H9 (cell line): ENCODE measurements around the gene WDPCP. TPM values are rescaled to one million over a fixed set of nuclear protein-coding genes. Genes with fewer than 3 reads are reported as not detected.

Experiments
- DNase-seq: peaks from one replicate; pipeline ENCODE4 v3.0.0-alpha.2; 2017
- H2AFZ ChIP-seq: one replicate; pipeline ENCODE4 v1.6.1; 2013; ENCODE audit warnings: mild to moderate bottlenecking, low read length, control low read depth, moderate library complexity
- H2AK5ac ChIP-seq: 2 replicates; pipeline ENCODE4 v1.6.1; 2013; ENCODE audit warnings: low read length, control low read depth, mixed read lengths; ENCODE audit not compliant: insufficient read length
- H2BK120ac ChIP-seq: one replicate; pipeline ENCODE4 v1.6.1; 2013; ENCODE audit warnings: low read depth, mild to moderate bottlenecking, low read length, control low read depth, inconsistent platforms; ENCODE audit not compliant: poor library complexity, severe bottlenecking
- H2BK12ac ChIP-seq: 2 replicates; pipeline ENCODE4 v1.6.1; 2013; ENCODE audit warnings: low read length, control low read depth, mixed read lengths, low read depth; ENCODE audit not compliant: insufficient read length
- H2BK15ac ChIP-seq: 2 replicates; pipeline ENCODE4 v1.6.1; 2013; ENCODE audit warnings: low read depth, low read length, control low read depth
- H2BK20ac ChIP-seq: one replicate; pipeline ENCODE4 v1.6.1; 2013; ENCODE audit warnings: low read depth, mild to moderate bottlenecking, low read length, control low read depth, inconsistent platforms; ENCODE audit not compliant: poor library complexity, severe bottlenecking
- H2BK5ac ChIP-seq: 2 replicates; pipeline ENCODE4 v1.6.1; 2013; ENCODE audit warnings: low read length, control low read depth, mixed read lengths; ENCODE audit not compliant: insufficient read length
- H3K14ac ChIP-seq: 2 replicates; pipeline ENCODE4 v1.6.1; 2013; ENCODE audit warnings: low read length, control low read depth; ENCODE audit not compliant: insufficient read depth
- H3K18ac ChIP-seq: 2 replicates; pipeline ENCODE4 v1.6.1; 2013; ENCODE audit warnings: low read depth, mild to moderate bottlenecking, mixed read lengths, low read length, control low read depth; ENCODE audit not compliant: insufficient read length
- H3K23ac ChIP-seq: 2 replicates; pipeline ENCODE4 v1.6.1; 2013; ENCODE audit warnings: low read length, control low read depth, mixed read lengths, low read depth; ENCODE audit not compliant: insufficient read length
- H3K23me2 ChIP-seq: 2 replicates; pipeline ENCODE4 v1.6.1; 2013; ENCODE audit warnings: low read depth, mild to moderate bottlenecking, mixed read lengths, low read length, control low read depth; ENCODE audit not compliant: insufficient read length, poor library complexity, severe bottlenecking
- H3K27ac ChIP-seq: 2 replicates; pipeline ENCODE4 v1.5.1; 2013; ENCODE audit warnings: low read length, control low read depth, mixed read lengths, low read depth; ENCODE audit not compliant: insufficient read length
- H3K27me3 ChIP-seq: 2 replicates; pipeline ENCODE4 v1.6.1; 2013; ENCODE audit warnings: low read length, control low read depth, inconsistent platforms; ENCODE audit not compliant: insufficient read depth
- H3K4ac ChIP-seq: 2 replicates; pipeline ENCODE4 v1.6.1; 2013; ENCODE audit warnings: low read depth, mild to moderate bottlenecking, control low read depth, inconsistent platforms, low read length, moderate library complexity
- H3K4me1 ChIP-seq: 2 replicates; pipeline ENCODE4 v1.6.1; 2013; ENCODE audit warnings: low read length, control low read depth, inconsistent platforms; ENCODE audit not compliant: insufficient read depth
- H3K4me2 ChIP-seq: 2 replicates; pipeline ENCODE4 v1.6.1; 2013; ENCODE audit warnings: low read length, control low read depth, mixed read lengths; ENCODE audit not compliant: insufficient read length, insufficient read depth
- H3K56ac ChIP-seq: 2 replicates; pipeline ENCODE4 v1.6.1; 2013; ENCODE audit warnings: low read depth, mild to moderate bottlenecking, mixed read lengths, low read length, control low read depth; ENCODE audit not compliant: insufficient read length
- H3K79me1 ChIP-seq: 2 replicates; pipeline ENCODE4 v1.6.1; 2013; ENCODE audit warnings: low read depth, mild to moderate bottlenecking, moderate library complexity, low read length, control low read depth, inconsistent platforms; ENCODE audit not compliant: insufficient read depth, poor library complexity, severe bottlenecking
- H3K79me2 ChIP-seq: 2 replicates; pipeline ENCODE4 v1.6.1; 2013; ENCODE audit warnings: low read length, control low read depth, inconsistent platforms; ENCODE audit not compliant: insufficient read depth
- H3K9ac ChIP-seq: 2 replicates; pipeline ENCODE4 v1.6.1; 2013; ENCODE audit warnings: low read length, control low read depth, mixed read lengths; ENCODE audit not compliant: insufficient read length; ENCODE audit errors: extremely low read depth
- H3K9me3 ChIP-seq: one replicate; pipeline ENCODE4 v1.6.1; 2013; ENCODE audit warnings: low read depth, low read length, inconsistent platforms; ENCODE audit not compliant: control insufficient read depth
- H3T11ph ChIP-seq: one replicate; pipeline ENCODE4 v1.6.1; 2013; ENCODE audit warnings: mild to moderate bottlenecking, low read length, control low read depth, inconsistent platforms
- H4K20me1 ChIP-seq: one replicate; pipeline ENCODE4 v1.6.1; 2013; ENCODE audit not compliant: control insufficient read depth, insufficient read length, insufficient read depth
- H4K5ac ChIP-seq: 2 replicates; pipeline ENCODE4 v1.6.1; 2013; ENCODE audit warnings: low read depth, mild to moderate bottlenecking, mixed read lengths, low read length, control low read depth; ENCODE audit not compliant: insufficient read length
- H4K8ac ChIP-seq: replicated peaks from 2 replicates; pipeline ENCODE4 v1.6.1; 2013; ENCODE audit warnings: low read length, control low read depth, mixed read lengths, low read depth; ENCODE audit not compliant: insufficient read length
- H4K91ac ChIP-seq: 2 replicates; pipeline ENCODE4 v1.6.1; 2013; ENCODE audit warnings: low read depth, mild to moderate bottlenecking, moderate library complexity, mixed read lengths, low read length, control low read depth; ENCODE audit not compliant: insufficient read length
- H3K27ac Mint-ChIP-seq, 3 experiments: 2 replicates in 2 of 3; 3 replicates in 1 of 3; pipeline ENCODE4 v1.8.0; 2020 to 2021; ENCODE audit warnings: mixed read lengths in 3 of 3, mild to moderate bottlenecking in 1 of 3, moderate library complexity in 1 of 3
- H3K27me3 Mint-ChIP-seq: 2 replicates; pipeline ENCODE4 v1.8.0; 2021; ENCODE audit warnings: low read depth, mild to moderate bottlenecking, moderate library complexity, mixed read lengths
- H3K36me3 Mint-ChIP-seq, 3 experiments: 2 replicates in 2 of 3; 3 replicates in 1 of 3; pipeline ENCODE4 v1.8.0; 2020 to 2021; ENCODE audit warnings: low read depth in 3 of 3, mixed read lengths in 3 of 3; ENCODE audit not compliant: insufficient read depth in 1 of 3
- H3K4me1 Mint-ChIP-seq, 2 experiments: 2 replicates each; pipeline ENCODE4 v1.8.0; 2020; ENCODE audit warnings: mixed read lengths in 2 of 2
- H3K4me3 Mint-ChIP-seq, 2 experiments: 2 replicates in 1 of 2; 3 replicates in 1 of 2; pipeline ENCODE4 v1.8.0; 2020 to 2021; ENCODE audit warnings: mild to moderate bottlenecking in 2 of 2, mixed read lengths in 2 of 2, moderate library complexity in 1 of 2
- H3K9me3 Mint-ChIP-seq, 2 experiments: 2 replicates in 1 of 2; 3 replicates in 1 of 2; pipeline ENCODE4 v1.8.0; 2020; ENCODE audit warnings: mild to moderate bottlenecking in 2 of 2, mixed read lengths in 2 of 2, moderate library complexity in 1 of 2
- WGBS: extraction: QIAGEN DNeasy Blood & Tissue Kit; methylation state at CpG from one replicate; pipeline ENCODE4 v1.1.7; 2013; ENCODE audit warnings: missing lambda C conversion rate, low lambda C conversion rate, mixed read lengths; ENCODE audit not compliant: insufficient read length; ENCODE audit errors: extremely low coverage; 5-methylcytosine and 5-hydroxymethylcytosine counted together
- total RNA-seq: library from RNA; stranded (reverse); gene quantifications from 2 replicates; pipeline ENCODE4 v1.2.1, GENCODE V29; 2021
- TF ChIP-seq, protein P1 (sequence below): fragments of 200-600 bp; sonication (generic); conservative IDR thresholded peaks from 3 replicates; pipeline ENCODE4 v1.8.0; 2021; ENCODE audit warnings: antibody characterized with exemption, mild to moderate bottlenecking

WDPCP gene
- total RNA-seq, 1 experiment from 2014 or later: 22.4 TPM

DNA sequence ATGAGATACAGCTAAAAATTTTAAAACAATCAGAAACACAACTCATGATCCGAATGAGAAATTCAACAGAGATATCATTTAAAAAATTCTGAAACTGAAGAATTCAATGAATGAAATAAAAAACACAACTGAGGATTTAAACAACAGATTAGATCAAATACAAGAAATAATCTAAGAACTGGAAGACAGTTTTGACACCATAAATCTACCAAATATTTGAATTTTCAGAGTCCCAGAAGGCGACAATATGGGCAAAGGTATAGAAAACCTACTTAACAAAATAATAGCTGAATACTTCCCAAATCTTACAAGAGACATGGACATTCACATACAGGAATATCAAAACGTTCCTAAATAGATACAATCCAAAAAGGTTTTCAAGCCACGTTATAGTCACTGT lies 315.7 kb downstream of the WDPCP start:
- no CpG with 5 or more reads among the region's 4 CpGs for WGBS
- H2BK5ac ChIP-seq: no peak overlapping the region
- Mint-ChIP-seq H3K9me3 (peaks cover 28 to 35% of the 10 kb centered on the region in 2 experiments), H3K27me3 (no peaks in the 10 kb centered on the region; the same call in 1 of the 2 replicates), H3K4me3 (no peak overlapping the region), H3K4me1 (peaks cover 14% of the 10 kb centered on the region in 2 experiments), H3K36me3 (peaks cover 15 to 52% (median 22%) of the 10 kb centered on the region in 3 experiments), H3K27ac (no peak overlapping the region)
- H3K4me1 ChIP-seq: no peaks in the 10 kb centered on the region
- H2BK15ac ChIP-seq: no peak overlapping the region
- no peaks in the 10 kb centered on the region for H3K27me3 ChIP-seq
- H2AFZ ChIP-seq: no peak overlapping the region
- no peaks in the 10 kb centered on the region for H3K79me1 ChIP-seq
- H4K8ac ChIP-seq: no peak overlapping the region
- H3K4ac ChIP-seq: no peak overlapping the region
- no peaks in the 10 kb centered on the region for H3K23me2 ChIP-seq
- no peaks in the 10 kb centered on the region for H3K79me2 ChIP-seq
- H3K18ac ChIP-seq: no peak overlapping the region
- H2BK120ac ChIP-seq: no peak overlapping the region
- no peaks in the 10 kb centered on the region for H4K20me1 ChIP-seq
- no peak overlapping the region for H3K14ac ChIP-seq
- H3K9ac ChIP-seq: no peak overlapping the region
- H3K27ac ChIP-seq: no peak overlapping the region
- no peak overlapping the region for H3T11ph ChIP-seq
- H4K5ac ChIP-seq: no peak overlapping the region
- H3K56ac ChIP-seq: no peak overlapping the region
- no peak overlapping the region for H4K91ac ChIP-seq
- DNase-seq: no peak
- no peak overlapping the region for H2BK12ac ChIP-seq
- H3K4me2 ChIP-seq: no peak overlapping the region
- no peak overlapping the region for H3K23ac ChIP-seq
- H2BK20ac ChIP-seq: no peak overlapping the region
- TF ChIP-seq, protein P1, sequence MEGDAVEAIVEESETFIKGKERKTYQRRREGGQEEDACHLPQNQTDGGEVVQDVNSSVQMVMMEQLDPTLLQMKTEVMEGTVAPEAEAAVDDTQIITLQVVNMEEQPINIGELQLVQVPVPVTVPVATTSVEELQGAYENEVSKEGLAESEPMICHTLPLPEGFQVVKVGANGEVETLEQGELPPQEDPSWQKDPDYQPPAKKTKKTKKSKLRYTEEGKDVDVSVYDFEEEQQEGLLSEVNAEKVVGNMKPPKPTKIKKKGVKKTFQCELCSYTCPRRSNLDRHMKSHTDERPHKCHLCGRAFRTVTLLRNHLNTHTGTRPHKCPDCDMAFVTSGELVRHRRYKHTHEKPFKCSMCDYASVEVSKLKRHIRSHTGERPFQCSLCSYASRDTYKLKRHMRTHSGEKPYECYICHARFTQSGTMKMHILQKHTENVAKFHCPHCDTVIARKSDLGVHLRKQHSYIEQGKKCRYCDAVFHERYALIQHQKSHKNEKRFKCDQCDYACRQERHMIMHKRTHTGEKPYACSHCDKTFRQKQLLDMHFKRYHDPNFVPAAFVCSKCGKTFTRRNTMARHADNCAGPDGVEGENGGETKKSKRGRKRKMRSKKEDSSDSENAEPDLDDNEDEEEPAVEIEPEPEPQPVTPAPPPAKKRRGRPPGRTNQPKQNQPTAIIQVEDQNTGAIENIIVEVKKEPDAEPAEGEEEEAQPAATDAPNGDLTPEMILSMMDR: no peak
- H2AK5ac ChIP-seq: no peak overlapping the region
- H3K9me3 ChIP-seq: no peaks in the 10 kb centered on the region
